ENCODE results near the gene TM9SF4.
"Not testable (repeated sequence)": the region's sequence is repeated elsewhere in the genome, so short reads cannot be mapped to it uniquely, and the experiment has no call there.

TM9SF4 gene

GRCh38 chr20:32160341-32160740 lies 50.8 kb downstream of the TM9SF4 start:
- DNase-seq, result no peak

- no peak for DNase-seq
Observed at GRCh38 chr20:32162351-32162750, 52.8 kb downstream of the TM9SF4 start.

- no peak for DNase-seq
Observed at GRCh38 chr20:32163951-32164350, 54.4 kb downstream of the TM9SF4 start.

GRCh38 chr20:32164984-32165735 lies 55.6 kb downstream of the TM9SF4 start:
- DNase-seq, result no peak

GRCh38 chr20:32165836-32166545 lies 56.5 kb downstream of the TM9SF4 start:
- DNase-seq, result no peak

GRCh38 chr20:32167552-32167951 lies 58.0 kb downstream of the TM9SF4 start:
- DNase-seq, result no peak

GRCh38 chr20:32168184-32168910 lies 58.8 kb downstream of the TM9SF4 start:
- no peak for DNase-seq

GRCh38 chr20:32177696-32178095 lies 68.2 kb downstream of the TM9SF4 start:
- DNase-seq, result not testable (repeated sequence)

- no peak for DNase-seq
Observed at GRCh38 chr20:32179515-32179914, 70.0 kb downstream of the TM9SF4 start.

- no peak for DNase-seq
Observed at GRCh38 chr20:32179934-32180333, 70.4 kb downstream of the TM9SF4 start.

GRCh38 chr20:32181606-32182005 lies 72.1 kb downstream of the TM9SF4 start:
- no peak for DNase-seq

- no peak for DNase-seq
Observed at GRCh38 chr20:32183947-32184635, 74.6 kb downstream of the TM9SF4 start.

GRCh38 chr20:32184961-32185603 lies 75.6 kb downstream of the TM9SF4 start:
- DNase-seq, result no peak

- DNase-seq, result no peak
Observed at GRCh38 chr20:32186506-32186905, 77.0 kb downstream of the TM9SF4 start.

GRCh38 chr20:32188376-32189122 lies 79.0 kb downstream of the TM9SF4 start:
- no peak for DNase-seq

- no peak for DNase-seq
Observed at GRCh38 chr20:32189123-32189410, 79.6 kb downstream of the TM9SF4 start.

GRCh38 chr20:32189691-32190615 lies 80.4 kb downstream of the TM9SF4 start:
- no peak for DNase-seq

GRCh38 chr20:32190616-32191415 lies 81.3 kb downstream of the TM9SF4 start:
- no peak for DNase-seq

GRCh38 chr20:32191422-32191821 lies 81.9 kb downstream of the TM9SF4 start:
- no peak for DNase-seq

- DNase-seq, result no peak
Observed at GRCh38 chr20:32191873-32192272, 82.4 kb downstream of the TM9SF4 start.

Data from kidney glomerular epithelial cell (primary cell).